Measurements from ENCODE around the gene FBLL1. TPM values are rescaled to one million over a fixed set of nuclear protein-coding genes. Genes with fewer than 3 reads are reported as not detected.

The FBLL1 gene
- total and polyA plus RNA-seq, 2 of the 8 experiments (the other 6 are each of a cell fraction or from before 2014, with no cell fraction given): 8.3 to 30.9 TPM

GRCh38 chr5:168549554-168549953 lies 20.4 kb downstream of the FBLL1 start:
- no peak overlapping the region for H3K14ac ChIP-seq (ENCODE audit: insufficient read length)
- POLR2A ChIA-PET (ENCODE audit: partially characterized antibody): interaction anchor here (1.4 kb wide), 1 partner anchor 17 kb away, joined by 4 read pairs; no protein-coding TSS in a partner anchor
- H3K9me3 ChIP-seq (ENCODE audit: insufficient read depth in 2 of 2, low read depth in 1 of 2, low read length in 1 of 2): no peaks in the 10 kb centered on the region
- no peak overlapping the region for H2AK5ac ChIP-seq (ENCODE audit: low read depth, low read length)
- H3K18ac ChIP-seq (ENCODE audit: extremely low read depth, low read length): no peak overlapping the region
- no peak overlapping the region for H3K4me3 ChIP-seq (ENCODE audit: extremely low read depth in 1 of 4, insufficient read depth in 2 of 4, low read depth in 3 of 4, low read length in 4 of 4)
- H4K20me1 ChIP-seq (replicated peaks in 1 of 2; ENCODE audit: control insufficient read depth in 1 of 2, insufficient read depth in 2 of 2, low read length in 2 of 2): peaks cover 1 to 2% of the 10 kb centered on the region in 2 experiments
- no peak for TF ChIP-seq HDAC2 (IDR thresholded peaks at IDR 0.05; ENCODE audit: borderline replicate concordance in 1 of 2, low read depth in 2 of 2, low read length in 2 of 2)
- no peak for TF ChIP-seq POLR2AphosphoS5 (IDR thresholded peaks at IDR 0.05; ENCODE audit: low read depth, low read length)
- TF ChIP-seq SP1 (IDR thresholded peaks at IDR 0.05; ENCODE audit: low read depth, low read length): no peak
- no peak for TF ChIP-seq TAF1 (IDR thresholded peaks at IDR 0.05; ENCODE audit: low read depth, low read length)
- no peak for TF ChIP-seq TCF12 (IDR thresholded peaks at IDR 0.05; ENCODE audit: low read depth, low read length)
- no peak for TF ChIP-seq EZH2 (IDR thresholded peaks at IDR 0.05; ENCODE audit: low read depth, low read length, severe bottlenecking)
- TF ChIP-seq RFX5 (IDR thresholded peaks at IDR 0.05; ENCODE audit: borderline replicate concordance, low read depth, low read length): no peak
- TF ChIP-seq CBX5 (IDR thresholded peaks at IDR 0.05; ENCODE audit: low read depth, low read length): no peak
- no peak overlapping the region for H4K91ac ChIP-seq (replicated peaks; ENCODE audit: insufficient read length, low read length)
- no peak overlapping the region for H3K56ac ChIP-seq (replicated peaks; ENCODE audit: insufficient read length, low read depth, low read length)
- H3K23me2 ChIP-seq (ENCODE audit: low read depth, low read length): no peaks in the 10 kb centered on the region
- WGBS, 2 experiments (ENCODE audit: extremely low coverage in 1 of 2, insufficient coverage in 1 of 2, insufficient read length in 1 of 2, insufficient replicate concordance in 2 of 2, low coverage in 1 of 2, low lambda C conversion rate in 2 of 2, missing lambda C conversion rate in 1 of 2): 92% methylated on average over 7 of the region's 7 CpGs; no CpG with 5 or more reads in 1 of the 2 experiments
- no peaks in the 10 kb centered on the region; the same call in 1 of the 2 replicates for H3K79me1 ChIP-seq (ENCODE audit: low read depth, low read length)
- H4K8ac ChIP-seq (ENCODE audit: extremely low read depth, insufficient read depth, low read length): no peak overlapping the region
- H3K4me1 ChIP-seq (replicated peaks in 1 of 4; ENCODE audit: control insufficient read depth in 3 of 4, insufficient read depth in 4 of 4, low read length in 3 of 4): no peaks in the 10 kb centered on the region
- no peak overlapping the region for H3K23ac ChIP-seq (ENCODE audit: insufficient read length)
- H4K5ac ChIP-seq (ENCODE audit: insufficient read length, low read depth, low read length): no peak overlapping the region
- H2BK120ac ChIP-seq (replicated peaks; ENCODE audit: low read depth, low read length): no peak overlapping the region
- no peak overlapping the region for H2AFZ ChIP-seq (ENCODE audit: low read length)
- CTCF ChIA-PET (ENCODE audit: partially characterized antibody): no interaction called here
- DNase-seq (ENCODE audit: low read depth in 1 of 2, low spot score in 2 of 2): no peak
- H3K4me2 ChIP-seq (ENCODE audit: insufficient read depth in 1 of 2, low read depth in 2 of 2, low read length in 2 of 2): no peak overlapping the region
- H3K36me3 ChIP-seq (ENCODE audit: control insufficient read depth in 2 of 4, insufficient read depth in 4 of 4, low read length in 3 of 4): peaks cover 0 to 40% (median 9%) of the 10 kb centered on the region in 4 experiments; a peak in 5 of 8 replicates
- no peak overlapping the region for H3K27ac ChIP-seq (ENCODE audit: low read depth, low read length)
- no peak overlapping the region for H2BK20ac ChIP-seq (ENCODE audit: low read length)
- no peak overlapping the region for H2BK12ac ChIP-seq (ENCODE audit: low read depth, low read length)
- H2BK5ac ChIP-seq (ENCODE audit: low read depth, low read length): no peak overlapping the region
- no peak overlapping the region for H3K4ac ChIP-seq (replicated peaks; ENCODE audit: insufficient read length, low read depth, low read length)
- no peaks in the 10 kb centered on the region for H3K27me3 ChIP-seq (replicated peaks in 1 of 4; ENCODE audit: control insufficient read depth in 3 of 4, extremely low read depth in 1 of 4, insufficient read depth in 3 of 4, low read length in 3 of 4)
- no peak overlapping the region for H2BK15ac ChIP-seq (ENCODE audit: low read length)
- peaks cover 0 to 10% of the 10 kb centered on the region in 2 experiments; a peak in 1 of 4 replicates for H3K79me2 ChIP-seq (ENCODE audit: control insufficient read depth in 1 of 2, insufficient read depth in 2 of 2, low read length in 2 of 2)
- no peak for FAIRE-seq
- H3K9ac ChIP-seq (replicated peaks in 1 of 4; ENCODE audit: extremely low read depth in 1 of 4, low read depth in 3 of 4, low read length in 3 of 4): no peak overlapping the region
